ENCODE data around the gene IGF1R. TPM values are rescaled to one million over a fixed set of nuclear protein-coding genes. Genes with fewer than 3 reads are reported as not detected.

Gene IGF1R
- total and polyA plus RNA-seq, 2 of the 13 experiments (the other 11 are each of a cell fraction or from before 2014, with no cell fraction given), result 15.9 to 18.4 TPM

DNA sequence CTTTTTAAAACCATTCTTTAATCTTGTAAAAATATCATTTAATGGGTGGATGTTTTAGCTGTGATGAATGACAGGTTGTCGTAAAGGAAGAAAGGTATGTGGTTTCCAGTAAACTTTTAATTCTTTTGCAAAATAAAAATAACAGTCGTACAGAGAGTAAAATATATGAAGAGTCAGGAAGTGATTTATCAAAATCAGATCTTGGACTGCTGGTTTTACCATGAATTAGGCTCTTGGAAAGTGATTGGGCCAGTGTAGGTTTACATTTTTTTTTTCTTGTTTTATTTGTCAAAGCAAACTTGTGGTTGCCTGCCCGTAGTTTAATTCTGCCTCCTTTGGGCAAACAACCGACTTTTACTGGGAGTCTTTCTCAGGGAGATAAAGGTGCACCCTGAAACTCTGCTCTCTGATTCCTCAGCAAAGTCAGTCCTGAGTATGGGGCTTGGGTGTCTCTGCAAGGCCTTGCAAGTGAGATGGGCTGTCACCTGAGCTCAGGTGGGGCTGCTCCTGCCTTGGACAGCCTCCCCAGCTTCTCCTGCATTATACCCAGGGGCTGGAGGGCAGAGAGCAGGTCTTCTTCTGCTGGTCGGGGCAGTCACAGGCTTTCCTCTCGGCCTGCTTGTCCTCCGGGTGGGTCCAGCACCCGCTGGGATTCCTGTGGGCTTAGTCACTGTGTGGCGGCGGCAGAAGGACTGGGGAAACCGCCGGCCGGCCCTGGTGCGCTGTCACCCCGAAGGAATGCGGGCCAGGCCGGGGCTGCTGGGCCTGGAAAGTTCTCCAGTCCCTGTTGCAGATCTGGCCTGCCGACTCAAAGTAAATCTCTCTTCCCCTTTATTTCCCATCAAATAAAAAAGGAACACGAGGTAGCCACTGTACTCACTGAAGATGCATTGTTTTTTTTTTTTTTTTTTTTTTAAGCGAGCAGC lies 79.0 kb downstream of the IGF1R start (continued):
- TF ChIP-seq, protein P1, sequence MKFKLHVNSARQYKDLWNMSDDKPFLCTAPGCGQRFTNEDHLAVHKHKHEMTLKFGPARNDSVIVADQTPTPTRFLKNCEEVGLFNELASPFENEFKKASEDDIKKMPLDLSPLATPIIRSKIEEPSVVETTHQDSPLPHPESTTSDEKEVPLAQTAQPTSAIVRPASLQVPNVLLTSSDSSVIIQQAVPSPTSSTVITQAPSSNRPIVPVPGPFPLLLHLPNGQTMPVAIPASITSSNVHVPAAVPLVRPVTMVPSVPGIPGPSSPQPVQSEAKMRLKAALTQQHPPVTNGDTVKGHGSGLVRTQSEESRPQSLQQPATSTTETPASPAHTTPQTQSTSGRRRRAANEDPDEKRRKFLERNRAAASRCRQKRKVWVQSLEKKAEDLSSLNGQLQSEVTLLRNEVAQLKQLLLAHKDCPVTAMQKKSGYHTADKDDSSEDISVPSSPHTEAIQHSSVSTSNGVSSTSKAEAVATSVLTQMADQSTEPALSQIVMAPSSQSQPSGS (CRISPR knock-in tag; IDR thresholded peaks at IDR 0.05), result peak; percentile 68; the same call in 1 of the 2 replicates
- no peak for TF ChIP-seq REL (CRISPR knock-in tag; conservative IDR thresholded peaks at IDR 0.05)
- no peak for TF ChIP-seq GPN1 (CRISPR knock-in tag; IDR thresholded peaks at IDR 0.05; ENCODE audit: borderline replicate concordance)
- no peak for TF ChIP-seq ZNF720 (CRISPR knock-in tag; IDR thresholded peaks at IDR 0.05)
- TF ChIP-seq, protein P2, sequence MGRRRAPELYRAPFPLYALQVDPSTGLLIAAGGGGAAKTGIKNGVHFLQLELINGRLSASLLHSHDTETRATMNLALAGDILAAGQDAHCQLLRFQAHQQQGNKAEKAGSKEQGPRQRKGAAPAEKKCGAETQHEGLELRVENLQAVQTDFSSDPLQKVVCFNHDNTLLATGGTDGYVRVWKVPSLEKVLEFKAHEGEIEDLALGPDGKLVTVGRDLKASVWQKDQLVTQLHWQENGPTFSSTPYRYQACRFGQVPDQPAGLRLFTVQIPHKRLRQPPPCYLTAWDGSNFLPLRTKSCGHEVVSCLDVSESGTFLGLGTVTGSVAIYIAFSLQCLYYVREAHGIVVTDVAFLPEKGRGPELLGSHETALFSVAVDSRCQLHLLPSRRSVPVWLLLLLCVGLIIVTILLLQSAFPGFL (CRISPR knock-in tag; IDR thresholded peaks at IDR 0.05), result no peak
- TF ChIP-seq ZNF678 (CRISPR knock-in tag; IDR thresholded peaks at IDR 0.05), result no peak
- TF ChIP-seq, protein P3, sequence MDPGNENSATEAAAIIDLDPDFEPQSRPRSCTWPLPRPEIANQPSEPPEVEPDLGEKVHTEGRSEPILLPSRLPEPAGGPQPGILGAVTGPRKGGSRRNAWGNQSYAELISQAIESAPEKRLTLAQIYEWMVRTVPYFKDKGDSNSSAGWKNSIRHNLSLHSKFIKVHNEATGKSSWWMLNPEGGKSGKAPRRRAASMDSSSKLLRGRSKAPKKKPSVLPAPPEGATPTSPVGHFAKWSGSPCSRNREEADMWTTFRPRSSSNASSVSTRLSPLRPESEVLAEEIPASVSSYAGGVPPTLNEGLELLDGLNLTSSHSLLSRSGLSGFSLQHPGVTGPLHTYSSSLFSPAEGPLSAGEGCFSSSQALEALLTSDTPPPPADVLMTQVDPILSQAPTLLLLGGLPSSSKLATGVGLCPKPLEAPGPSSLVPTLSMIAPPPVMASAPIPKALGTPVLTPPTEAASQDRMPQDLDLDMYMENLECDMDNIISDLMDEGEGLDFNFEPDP (CRISPR knock-in tag; conservative IDR thresholded peaks at IDR 0.05), result no peak
- TF ChIP-seq AGO1 (IDR thresholded peaks at IDR 0.05; ENCODE audit: low read depth, low read length, poor library complexity, severe bottlenecking), result no peak
- TF ChIP-seq ZNF788 (CRISPR knock-in tag; IDR thresholded peaks at IDR 0.05; ENCODE audit: borderline replicate concordance), result peak; percentile 53; the same call in 1 of the 2 replicates
- TF ChIP-seq ZNF747 (CRISPR knock-in tag; IDR thresholded peaks at IDR 0.05; ENCODE audit: borderline replicate concordance), result no peak; the same call in 1 of the 2 replicates
- peak; percentile 15; the same call in 1 of the 2 replicates for TF ChIP-seq MYC (CRISPR knock-in tag; IDR thresholded peaks at IDR 0.05; ENCODE audit: borderline replicate concordance)
- TF ChIP-seq, protein P4, sequence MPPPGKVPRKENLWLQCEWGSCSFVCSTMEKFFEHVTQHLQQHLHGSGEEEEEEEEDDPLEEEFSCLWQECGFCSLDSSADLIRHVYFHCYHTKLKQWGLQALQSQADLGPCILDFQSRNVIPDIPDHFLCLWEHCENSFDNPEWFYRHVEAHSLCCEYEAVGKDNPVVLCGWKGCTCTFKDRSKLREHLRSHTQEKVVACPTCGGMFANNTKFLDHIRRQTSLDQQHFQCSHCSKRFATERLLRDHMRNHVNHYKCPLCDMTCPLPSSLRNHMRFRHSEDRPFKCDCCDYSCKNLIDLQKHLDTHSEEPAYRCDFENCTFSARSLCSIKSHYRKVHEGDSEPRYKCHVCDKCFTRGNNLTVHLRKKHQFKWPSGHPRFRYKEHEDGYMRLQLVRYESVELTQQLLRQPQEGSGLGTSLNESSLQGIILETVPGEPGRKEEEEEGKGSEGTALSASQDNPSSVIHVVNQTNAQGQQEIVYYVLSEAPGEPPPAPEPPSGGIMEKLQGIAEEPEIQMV (CRISPR knock-in tag; IDR thresholded peaks at IDR 0.05; ENCODE audit: low read depth), result no peak
- no peak for TF ChIP-seq EED (CRISPR knock-in tag; IDR thresholded peaks at IDR 0.05)
- TF ChIP-seq LCORL (IDR thresholded peaks at IDR 0.05), result no peak
- peak; percentile 89 for TF ChIP-seq LCORL (CRISPR knock-in tag; IDR thresholded peaks at IDR 0.05)
- TF ChIP-seq NR3C1 (CRISPR knock-in tag; IDR thresholded peaks at IDR 0.05), result no peak
- TF ChIP-seq NR1H2 (CRISPR knock-in tag; IDR thresholded peaks at IDR 0.05; ENCODE audit: borderline replicate concordance, low read depth), result no peak
- no peak for TF ChIP-seq ZNF562 (CRISPR knock-in tag; IDR thresholded peaks at IDR 0.05; ENCODE audit: borderline replicate concordance)
- no peak for TF ChIP-seq ZNF235 (CRISPR knock-in tag; IDR thresholded peaks at IDR 0.05; ENCODE audit: borderline replicate concordance)
- TF ChIP-seq, protein P5, sequence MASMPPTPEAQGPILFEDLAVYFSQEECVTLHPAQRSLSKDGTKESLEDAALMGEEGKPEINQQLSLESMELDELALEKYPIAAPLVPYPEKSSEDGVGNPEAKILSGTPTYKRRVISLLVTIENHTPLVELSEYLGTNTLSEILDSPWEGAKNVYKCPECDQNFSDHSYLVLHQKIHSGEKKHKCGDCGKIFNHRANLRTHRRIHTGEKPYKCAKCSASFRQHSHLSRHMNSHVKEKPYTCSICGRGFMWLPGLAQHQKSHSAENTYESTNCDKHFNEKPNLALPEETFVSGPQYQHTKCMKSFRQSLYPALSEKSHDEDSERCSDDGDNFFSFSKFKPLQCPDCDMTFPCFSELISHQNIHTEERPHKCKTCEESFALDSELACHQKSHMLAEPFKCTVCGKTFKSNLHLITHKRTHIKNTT (CRISPR knock-in tag; IDR thresholded peaks at IDR 0.05), result no peak
- TF ChIP-seq ZNF3 (CRISPR knock-in tag; IDR thresholded peaks at IDR 0.05), result no peak
- TF ChIP-seq HES4 (CRISPR knock-in tag; IDR thresholded peaks at IDR 0.05; ENCODE audit: borderline replicate concordance), result no peak
- no peak for TF ChIP-seq ZNF616 (CRISPR knock-in tag; IDR thresholded peaks at IDR 0.05; ENCODE audit: low read depth)
